ENCODE data around the gene FOXP1.

- TF ChIP-seq POLR2A (IDR thresholded peaks at IDR 0.05) (no peak), CTCF (IDR thresholded peaks at IDR 0.05) (no peak), POLR2AphosphoS5 (IDR thresholded peaks at IDR 0.05; ENCODE audit: insufficient read depth in 1 of 2, low read depth in 1 of 2) (no peak)
Measured at GRCh38 chr3:71598292-71598691, 14.8 kb upstream of the FOXP1 start.
